T47D (cell line): Measurements from ENCODE around the gene OR5AU1.
A peak's percentile ranks its signal among the peaks of the same experiment; 100 is the strongest.

Experiments
- DNase-seq, 2 experiments: peaks; one replicate each; pipeline versions ENCODE4 v3.0.0 to v3.0.0-alpha.2; 2011 to 2012; ENCODE audit warnings: low read depth in 1 of 2, low spot score in 1 of 2
- JUND ChIP-seq: IDR thresholded peaks from 2 replicates; pipeline ENCODE4 v1.6.1; 2012; ENCODE audit warnings: low read depth
- in situ Hi-C: cut with HindIII; loops from 2 replicates; pipeline ENCODE4 v1.10.0; 2016; ENCODE audit warnings: low sequenced_read_pairs, low pct_unique_long_range_greater_than_20kb

The OR5AU1 gene

GRCh38 chr14:21112255-21112654 lies 43.6 kb downstream of the OR5AU1 start:
- DNase-seq: no peak
- in situ Hi-C loops: no loop called here
- TF ChIP-seq JUND: no peak

- no peak for DNase-seq
- TF ChIP-seq JUND: no peak
- in situ Hi-C loops: no loop called here
Measured at GRCh38 chr14:21109377-21110138, 46.3 kb downstream of the OR5AU1 start.

- TF ChIP-seq JUND: no peak
- in situ Hi-C loops: no loop called here
- no peak for DNase-seq
Measured at GRCh38 chr14:21108791-21109190, 47.1 kb downstream of the OR5AU1 start.

- in situ Hi-C loops: no loop called here
- no peak for DNase-seq
- TF ChIP-seq JUND: no peak
Measured at GRCh38 chr14:21107283-21107800, 48.5 kb downstream of the OR5AU1 start.

GRCh38 chr14:21106498-21107282 lies 49.2 kb downstream of the OR5AU1 start:
- no peak for TF ChIP-seq JUND
- in situ Hi-C loops: no loop called here
- peak in 1 of 2 experiments; percentile 77 for DNase-seq

DNA sequence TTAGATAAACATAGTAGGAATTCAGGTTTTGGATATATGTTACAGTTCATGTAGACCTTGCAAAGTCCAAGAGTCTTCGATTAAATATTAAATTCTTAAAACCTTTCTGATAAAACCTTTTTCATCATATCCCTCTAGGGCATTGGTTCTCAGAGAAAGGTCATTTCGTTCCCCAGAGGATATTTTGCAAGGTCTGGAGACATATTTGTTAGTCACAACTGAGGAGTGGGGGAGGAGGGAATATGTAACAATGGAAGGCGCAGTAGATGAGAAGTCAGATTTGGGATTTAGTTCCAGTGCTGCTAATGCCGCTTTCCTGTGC lies 49.7 kb downstream of the OR5AU1 start:
- TF ChIP-seq JUND: no peak
- no peak for DNase-seq
- in situ Hi-C loops: no loop called here

DNA sequence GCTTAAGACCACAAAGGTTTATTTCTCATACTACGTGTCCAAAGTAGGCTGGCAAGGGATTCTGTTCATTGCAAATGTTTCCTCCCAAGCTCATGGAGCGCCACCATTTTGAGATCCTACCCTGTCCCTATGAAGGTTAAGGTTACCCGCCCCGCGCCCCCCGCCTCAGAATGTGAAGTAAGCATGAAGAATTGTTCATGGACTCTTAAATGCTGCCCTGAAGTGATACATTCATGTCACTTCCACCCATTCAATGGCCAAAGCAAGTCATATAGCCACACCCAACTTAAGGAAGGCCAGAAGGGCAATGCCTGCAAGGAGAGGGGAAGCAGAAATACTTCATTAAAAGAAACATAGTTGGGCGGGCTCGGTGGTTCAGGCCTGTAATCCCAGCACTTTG lies 50.8 kb downstream of the OR5AU1 start:
- no peak for TF ChIP-seq JUND
- in situ Hi-C loops: no loop called here
- DNase-seq: no peak
